ENCODE results near the gene FAT4. TPM values are rescaled to one million over a fixed set of nuclear protein-coding genes. Genes with fewer than 3 reads are reported as not detected.

The FAT4 gene
- polyA plus RNA-seq, 1 donor, result 14.2 TPM

DNA sequence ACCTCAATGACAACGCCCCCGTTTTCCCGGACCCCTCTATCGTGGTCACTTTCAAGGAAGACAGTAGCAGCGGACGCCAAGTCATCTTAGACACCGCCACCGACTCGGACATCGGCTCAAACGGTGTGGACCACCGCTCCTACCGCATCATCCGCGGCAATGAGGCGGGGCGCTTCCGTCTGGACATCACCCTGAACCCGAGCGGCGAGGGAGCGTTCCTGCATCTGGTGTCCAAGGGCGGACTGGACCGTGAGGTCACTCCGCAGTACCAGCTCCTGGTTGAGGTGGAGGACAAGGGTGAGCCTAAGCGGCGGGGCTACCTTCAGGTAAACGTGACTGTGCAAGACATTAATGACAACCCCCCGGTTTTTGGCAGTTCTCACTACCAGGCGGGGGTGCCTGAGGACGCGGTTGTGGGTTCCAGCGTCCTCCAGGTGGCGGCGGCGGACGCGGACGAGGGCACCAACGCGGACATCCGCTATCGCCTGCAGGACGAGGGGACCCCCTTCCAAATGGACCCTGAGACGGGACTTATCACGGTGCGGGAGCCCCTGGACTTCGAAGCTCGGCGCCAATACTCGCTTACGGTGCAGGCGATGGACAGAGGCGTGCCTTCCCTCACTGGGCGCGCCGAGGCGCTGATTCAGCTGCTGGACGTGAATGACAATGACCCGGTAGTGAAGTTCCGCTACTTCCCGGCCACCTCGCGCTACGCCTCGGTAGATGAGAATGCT lies 2.2 kb downstream of the FAT4 start:
- DNase-seq (ENCODE audit: low read depth), result no peak

DNA sequence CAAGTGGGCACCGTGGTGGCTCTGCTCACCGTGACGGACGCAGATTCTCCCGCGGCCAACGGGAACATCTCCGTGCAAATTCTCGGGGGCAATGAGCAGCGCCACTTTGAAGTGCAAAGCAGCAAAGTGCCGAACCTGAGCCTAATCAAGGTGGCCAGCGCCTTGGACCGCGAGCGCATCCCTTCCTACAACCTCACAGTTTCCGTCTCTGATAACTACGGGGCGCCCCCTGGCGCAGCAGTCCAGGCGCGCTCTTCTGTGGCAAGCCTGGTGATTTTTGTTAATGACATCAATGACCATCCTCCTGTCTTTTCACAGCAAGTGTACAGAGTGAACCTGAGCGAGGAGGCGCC lies 2.7 kb downstream of the FAT4 start:
- DNase-seq (ENCODE audit: low read depth), result no peak

DNA sequence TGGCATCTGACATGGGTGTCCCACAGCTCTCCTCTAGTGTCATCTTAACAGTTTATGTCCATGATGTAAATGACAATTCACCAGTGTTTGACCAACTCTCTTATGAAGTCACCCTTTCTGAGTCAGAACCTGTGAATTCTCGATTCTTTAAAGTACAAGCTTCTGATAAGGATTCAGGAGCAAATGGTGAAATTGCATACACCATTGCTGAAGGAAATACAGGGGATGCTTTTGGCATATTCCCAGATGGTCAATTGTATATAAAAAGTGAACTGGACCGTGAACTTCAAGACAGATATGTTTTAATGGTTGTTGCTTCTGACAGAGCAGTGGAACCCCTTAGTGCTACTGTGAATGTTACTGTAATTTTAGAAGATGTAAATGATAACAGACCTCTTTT lies 4.6 kb downstream of the FAT4 start:
- no peak for DNase-seq (ENCODE audit: low read depth)

DNA sequence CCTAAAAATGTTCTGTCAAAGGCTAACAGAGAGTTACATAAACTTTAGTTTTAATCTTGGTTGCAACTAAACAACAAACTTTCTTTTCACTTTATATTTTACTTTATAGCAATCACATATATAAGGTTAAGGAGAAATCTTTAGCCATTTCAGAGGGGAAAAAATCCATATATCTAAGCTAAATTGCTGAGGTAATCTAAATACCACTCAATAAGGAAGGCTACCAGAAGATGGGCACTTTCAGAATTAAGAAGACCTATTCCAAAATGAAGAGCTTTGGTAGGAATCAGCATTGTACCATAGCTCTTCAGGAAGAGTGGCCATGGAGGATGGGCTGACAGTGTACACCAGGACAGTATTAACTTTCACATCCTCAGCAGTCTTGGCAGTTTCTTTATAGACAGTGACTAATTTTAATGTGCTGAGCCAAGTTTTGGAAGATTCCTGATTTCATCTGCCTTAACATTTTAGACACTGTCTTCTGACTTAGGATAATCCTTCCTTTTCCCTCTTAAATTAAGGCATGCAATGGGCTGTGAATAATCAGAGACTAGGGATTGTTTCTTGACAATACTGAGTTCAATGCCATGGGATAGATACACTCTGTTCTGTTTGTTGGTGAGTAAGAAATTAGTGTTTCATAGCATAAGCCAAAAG lies 7.1 kb downstream of the FAT4 start:
- no peak for DNase-seq (ENCODE audit: low read depth)

DNA sequence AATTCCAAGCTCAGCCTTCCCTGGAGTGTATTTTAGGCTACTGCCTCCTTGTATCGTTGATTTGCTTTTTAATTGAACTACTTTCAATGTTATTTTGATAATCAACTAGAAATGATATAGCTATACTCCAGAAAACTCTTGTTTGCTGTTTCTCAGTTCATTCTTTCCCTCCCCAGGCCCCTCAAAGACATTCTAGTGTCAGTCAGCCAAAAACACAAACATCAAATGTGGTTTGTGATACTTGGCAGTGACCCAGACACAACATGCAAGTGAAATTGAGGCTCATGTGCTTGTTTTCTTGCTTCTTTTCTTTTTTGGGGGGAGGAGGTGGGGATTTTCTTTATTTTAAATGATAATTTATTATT lies 7.6 kb downstream of the FAT4 start:
- no peak for DNase-seq (ENCODE audit: low read depth)

DNA sequence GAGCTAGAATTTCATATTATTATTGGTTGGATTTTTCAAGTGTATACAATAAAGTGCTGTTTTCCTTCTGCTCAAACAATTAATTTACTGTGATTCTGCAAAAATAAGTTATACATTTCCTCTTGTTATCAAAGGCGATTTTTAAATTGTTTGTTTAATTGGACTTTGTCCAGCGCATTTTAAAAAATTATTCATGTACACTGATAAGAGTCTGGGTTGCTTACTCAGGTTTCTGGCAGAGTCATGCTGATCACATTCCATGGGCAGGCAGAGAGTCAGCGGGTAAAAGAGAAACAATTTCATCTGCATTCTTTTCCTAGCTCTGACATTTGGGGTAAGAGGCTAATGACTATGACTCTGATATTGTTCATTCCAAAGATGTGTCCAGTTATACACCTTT lies 8.9 kb downstream of the FAT4 start:
- DNase-seq (ENCODE audit: low read depth), result no peak

DNA sequence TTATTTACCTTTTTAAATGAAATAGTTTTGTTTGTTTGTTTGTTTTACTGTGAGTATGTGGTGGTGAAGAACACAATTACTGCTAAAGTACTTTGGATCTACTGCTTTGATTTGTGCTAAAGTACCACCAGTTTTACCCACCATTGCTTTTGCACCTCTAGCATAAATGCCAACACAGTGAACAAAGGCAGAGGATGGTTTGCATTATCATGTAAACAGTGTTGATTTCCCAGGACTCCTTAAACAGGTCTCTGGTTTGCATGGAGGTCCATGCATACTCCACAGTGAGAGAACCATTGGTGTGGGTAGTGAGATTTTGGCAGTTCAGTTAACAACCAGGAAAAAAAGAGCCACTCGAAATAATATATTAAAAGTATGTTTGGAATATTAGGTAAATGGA lies 11.0 kb downstream of the FAT4 start:
- DNase-seq (ENCODE audit: low read depth), result no peak

DNA sequence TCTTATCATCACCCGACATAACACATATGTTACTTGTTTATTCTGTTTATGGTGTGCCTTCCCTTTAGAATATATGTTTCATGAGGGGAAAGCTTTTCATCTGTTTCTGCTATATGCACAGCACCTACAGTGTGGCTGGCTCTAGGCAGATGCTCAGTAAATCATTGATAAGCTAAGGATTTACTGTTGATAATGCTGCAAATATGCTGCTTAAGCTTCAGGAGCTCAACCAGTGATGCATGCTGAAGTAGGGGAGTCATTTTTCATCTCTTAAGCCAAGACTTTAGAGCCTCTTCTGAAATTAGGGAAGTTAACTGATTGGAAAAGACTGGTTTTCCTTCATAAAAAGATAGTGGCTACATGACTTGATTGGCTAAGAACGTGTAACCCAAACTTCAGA lies 16.4 kb downstream of the FAT4 start:
- no peak for DNase-seq (ENCODE audit: low read depth)

DNA sequence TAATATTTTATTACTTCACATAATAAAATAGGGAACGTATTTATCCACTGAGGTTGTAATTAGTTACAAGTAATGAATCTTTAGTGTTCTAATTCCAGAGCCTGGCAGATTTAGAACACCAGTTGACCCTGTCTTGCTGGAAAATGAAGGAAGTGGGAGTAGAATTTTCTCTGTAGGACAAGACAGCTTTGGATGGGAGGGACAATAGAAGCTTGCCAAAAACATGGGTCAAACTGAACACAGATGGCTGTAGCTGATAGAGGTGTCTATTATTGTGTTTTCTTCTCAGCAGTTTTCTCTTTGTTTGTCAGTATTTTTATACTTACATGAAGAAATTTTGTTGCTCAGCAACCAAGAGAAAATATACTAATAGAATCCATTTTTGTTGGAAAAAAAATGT lies 20.2 kb downstream of the FAT4 start:
- no peak for DNase-seq (ENCODE audit: low read depth)

DNA sequence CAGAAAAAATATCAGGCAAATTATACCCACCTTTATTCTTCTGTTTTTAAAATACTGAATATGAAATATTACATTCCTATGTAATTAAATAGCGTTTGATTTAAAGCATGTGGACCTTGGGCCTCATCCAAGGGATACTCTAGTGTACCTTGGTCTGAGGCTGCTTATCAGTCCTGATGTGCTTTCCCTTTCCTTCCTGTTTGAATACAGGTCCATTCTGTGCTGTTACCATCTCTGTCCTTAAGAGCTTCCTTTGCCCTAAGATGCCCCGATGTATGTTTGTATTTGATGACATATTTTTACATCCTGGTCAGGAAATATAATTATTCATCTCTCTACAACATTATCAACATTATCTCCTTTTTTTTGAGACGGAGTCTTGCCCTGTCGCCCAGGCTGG lies 24.1 kb downstream of the FAT4 start:
- DNase-seq (ENCODE audit: low read depth), result no peak

DNA sequence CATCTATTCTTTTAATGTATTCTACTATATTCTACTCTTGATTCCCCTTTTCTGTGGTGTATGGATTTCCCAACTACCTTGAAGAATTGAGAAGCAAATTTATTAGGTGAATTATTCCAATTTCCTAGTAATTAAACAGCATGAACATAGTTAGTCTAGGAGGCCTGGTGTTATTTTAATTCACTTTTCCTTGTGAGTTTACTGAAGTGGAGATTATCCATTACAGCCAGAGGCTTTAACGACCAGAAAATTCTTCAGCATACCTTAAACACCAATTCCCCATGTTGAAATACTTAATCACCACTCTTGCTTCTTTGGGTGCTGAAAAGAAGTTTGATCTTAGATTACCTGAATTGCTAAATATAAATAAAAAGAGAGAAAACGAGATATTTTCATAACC lies 29.4 kb downstream of the FAT4 start:
- DNase-seq (ENCODE audit: low read depth), result no peak

DNA sequence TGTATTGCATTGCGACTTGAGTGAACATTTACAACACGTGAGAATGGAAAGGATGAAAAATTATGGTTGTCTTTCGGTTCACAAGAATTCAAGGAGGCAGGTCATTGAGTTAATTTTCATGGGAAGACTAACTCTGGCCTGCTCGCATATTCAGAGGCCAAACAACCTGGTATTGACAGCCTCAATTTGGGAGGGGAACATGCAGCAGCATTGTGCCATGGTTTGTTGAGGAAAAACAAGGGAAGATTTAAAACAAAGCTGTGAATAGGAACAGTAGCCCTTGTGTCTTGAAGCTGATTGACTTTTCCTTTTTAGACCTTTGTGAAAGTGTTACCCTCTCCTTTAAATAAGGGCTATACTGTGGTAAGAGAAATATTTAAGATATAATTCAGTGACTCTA lies 31.9 kb downstream of the FAT4 start:
- DNase-seq (ENCODE audit: low read depth), result no peak

DNA sequence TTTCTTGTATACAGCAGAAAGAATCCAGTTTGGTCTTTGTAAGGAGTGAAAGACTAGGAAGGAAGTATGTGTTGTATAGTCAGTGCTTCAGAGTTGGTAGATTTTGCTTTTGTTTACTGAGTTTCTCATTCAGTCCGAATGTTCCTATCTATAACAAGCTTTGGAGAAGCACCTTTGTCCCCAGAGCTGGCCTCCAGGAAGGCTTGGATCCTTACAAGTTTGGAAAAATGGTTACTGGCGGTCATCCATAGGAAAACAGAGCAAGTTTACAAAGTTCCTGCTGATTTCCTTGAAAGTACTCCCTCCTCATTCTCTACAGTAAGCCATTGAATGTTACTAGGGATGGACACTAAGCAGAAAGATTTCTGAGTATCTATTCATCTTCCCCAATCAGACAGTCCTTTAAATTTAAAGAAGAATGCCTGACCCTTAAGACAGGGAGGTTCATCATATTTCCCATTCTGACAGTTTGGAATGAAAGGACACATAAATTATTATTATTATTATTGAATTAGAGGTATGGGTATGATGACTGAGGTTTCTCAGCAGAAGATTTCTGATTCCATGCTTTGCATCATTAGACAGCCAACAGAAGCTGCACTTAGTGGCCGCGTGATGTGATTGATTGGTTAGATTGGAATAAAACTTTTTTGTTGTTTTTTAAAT lies 35.8 kb downstream of the FAT4 start:
- DNase-seq (ENCODE audit: low read depth), result no peak

DNA sequence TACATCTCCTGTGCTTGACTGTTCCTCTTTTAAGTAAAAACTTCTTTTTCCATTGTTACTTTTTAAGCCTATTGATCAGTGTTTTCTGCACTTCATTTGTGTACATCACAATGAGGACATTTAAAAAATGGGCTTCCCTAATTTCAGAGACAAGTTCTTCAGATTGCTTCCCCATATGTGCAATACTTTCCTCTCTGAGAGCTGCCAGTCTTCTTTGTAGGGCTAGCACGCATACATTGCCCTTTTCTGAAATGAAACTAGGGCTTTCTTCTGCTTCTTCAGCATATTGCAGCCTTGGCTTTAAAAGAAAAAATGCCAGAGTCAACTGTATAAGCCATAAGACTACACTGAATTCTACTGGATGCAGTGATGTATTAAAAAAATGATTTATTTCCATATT lies 37.8 kb downstream of the FAT4 start:
- DNase-seq (ENCODE audit: low read depth), result no peak

DNA sequence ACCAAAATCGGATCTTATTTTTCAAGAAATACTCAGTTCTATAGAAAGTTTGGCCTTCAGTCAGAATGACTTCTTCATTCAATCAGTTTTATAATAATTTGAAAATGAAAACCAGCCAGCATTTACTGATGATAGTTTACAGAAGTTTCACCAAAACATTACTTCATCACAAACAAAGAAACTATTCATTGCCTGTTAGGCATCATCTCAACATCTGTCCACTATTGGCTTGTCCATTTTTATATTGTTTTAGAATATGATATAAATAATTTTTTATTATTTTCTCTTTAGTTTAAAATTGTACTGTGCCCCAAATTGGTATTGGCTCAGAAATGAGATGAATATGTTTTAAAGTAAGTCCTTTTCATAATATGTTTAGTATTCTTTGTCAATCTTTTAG lies 38.4 kb downstream of the FAT4 start:
- DNase-seq (ENCODE audit: low read depth), result no peak

DNA sequence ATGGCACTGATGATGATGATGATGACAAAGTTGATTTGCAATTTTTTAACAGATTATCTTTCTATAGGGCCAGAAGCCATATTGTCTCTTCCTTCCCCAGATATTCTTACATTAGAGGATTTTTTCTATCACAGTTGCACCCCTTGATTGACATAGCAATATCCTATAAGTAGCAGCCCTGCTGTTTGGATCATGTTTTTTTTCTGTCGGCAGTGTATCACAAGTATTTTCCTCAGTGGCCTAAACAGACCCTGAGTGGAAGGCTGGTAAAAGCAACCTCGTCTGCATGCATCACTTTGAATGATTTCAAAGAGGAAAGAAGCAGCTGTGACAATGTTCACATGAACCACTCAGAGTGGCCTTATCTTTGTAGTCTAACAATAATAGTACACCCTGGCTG lies 41.0 kb downstream of the FAT4 start:
- DNase-seq (ENCODE audit: low read depth), result no peak

DNA sequence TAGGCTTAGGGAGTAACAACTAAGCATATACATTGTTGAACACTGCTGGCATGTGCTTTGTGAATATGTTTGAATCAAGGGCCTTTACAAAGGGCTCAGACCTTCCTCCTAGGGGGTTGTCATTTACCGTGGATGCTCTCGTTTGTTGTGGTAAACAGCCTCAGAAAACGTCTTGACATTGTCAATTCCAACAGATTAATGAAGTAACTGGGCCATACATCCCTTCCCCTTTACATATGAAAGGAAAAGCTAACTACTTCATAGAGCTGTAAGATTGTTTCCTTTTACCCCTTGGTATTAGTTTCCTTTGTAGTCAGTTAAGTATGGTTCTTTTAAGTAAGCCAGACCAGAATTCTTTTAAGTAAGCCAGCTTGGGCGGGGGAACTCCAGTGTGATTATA lies 42.9 kb downstream of the FAT4 start:
- DNase-seq (ENCODE audit: low read depth), result no peak

DNA sequence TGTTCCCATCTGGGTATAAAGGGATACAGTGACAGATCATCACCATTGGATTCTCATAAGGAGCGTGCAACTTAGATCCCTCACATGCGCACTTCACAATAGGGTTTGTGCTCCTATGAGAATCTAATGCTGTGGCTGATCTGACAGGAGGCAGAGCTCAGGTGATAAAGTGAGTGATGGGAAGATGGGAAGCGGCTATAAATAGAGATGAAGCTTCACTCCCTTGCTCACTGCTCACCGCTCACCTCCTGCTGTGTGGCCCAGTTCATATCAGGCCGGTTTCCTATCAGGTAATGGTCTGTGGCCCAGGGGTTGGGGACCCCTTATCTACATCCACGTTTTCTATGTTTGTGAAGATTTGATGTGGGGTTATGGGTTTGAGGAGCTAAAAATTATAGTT lies 43.7 kb downstream of the FAT4 start:
- no peak for DNase-seq (ENCODE audit: low read depth)

DNA sequence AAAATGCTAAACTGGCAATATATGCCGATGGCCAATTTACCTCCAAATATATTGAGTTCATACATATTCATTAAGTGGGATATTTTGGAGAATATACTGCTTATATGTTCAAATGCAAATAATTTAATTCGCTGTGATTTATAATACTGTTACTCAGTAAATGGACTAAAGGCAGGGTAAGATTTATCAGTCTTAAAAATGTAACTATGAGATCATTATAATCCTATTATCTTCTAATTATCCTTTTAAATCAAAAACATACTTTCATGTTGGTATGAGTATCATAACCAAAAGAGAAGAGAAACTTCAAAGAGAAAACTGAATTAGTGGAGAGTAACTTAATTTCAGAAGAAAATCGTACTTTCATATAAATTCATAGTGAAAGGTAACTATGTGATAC lies 44.6 kb downstream of the FAT4 start:
- no peak for DNase-seq (ENCODE audit: low read depth)

DNA sequence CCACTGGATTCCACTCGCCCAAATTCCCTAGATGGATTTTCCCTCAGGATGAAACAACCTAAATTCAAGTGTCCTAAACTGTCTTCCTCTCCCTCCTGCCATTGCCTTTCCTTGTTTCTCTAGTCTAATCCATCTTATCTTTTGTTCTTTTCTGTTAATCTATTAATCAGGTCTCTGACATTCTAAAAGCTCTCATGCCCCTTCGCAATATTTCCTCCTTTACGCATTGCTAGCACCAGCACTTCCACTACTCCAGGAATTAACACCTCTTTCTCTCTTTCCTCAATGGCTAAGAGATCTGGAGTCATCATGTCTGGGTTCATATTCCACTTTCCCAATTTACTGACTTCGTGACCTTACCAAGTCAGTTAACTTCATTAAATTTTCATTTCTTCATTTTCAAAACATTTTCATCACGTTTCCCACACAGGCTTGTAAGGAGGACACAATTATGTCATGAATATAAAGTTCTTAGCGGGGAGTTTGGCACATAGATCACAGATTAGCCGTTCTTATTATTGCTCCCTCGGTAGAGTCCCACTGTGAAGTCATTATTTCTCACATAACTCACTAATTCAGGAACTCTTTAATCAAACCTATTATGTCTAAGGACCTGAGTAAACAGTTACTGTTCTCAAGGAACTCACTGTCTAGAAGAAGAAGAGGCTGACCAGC lies 45.3 kb downstream of the FAT4 start:
- no peak for DNase-seq (ENCODE audit: low read depth)

DNA sequence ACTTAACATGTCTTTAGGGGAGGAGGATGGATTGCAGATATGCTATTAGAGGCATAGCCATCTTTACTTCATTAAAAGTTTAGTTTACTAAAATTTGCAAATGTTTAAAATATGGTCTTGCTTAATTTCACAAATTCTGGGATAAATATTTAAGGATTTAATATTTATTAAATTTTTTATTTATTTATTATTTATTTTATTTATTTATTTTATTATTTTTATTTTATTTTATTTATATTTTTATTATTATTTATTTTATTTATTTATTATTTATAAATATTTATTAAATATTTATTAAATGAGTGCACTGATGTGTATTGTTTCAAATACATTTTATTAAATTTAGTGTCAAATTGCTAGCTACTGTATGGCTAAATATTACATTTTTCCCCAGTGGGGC lies 46.0 kb downstream of the FAT4 start:
- DNase-seq (ENCODE audit: low read depth), result no peak

Measured in forelimb muscle (tissue), 1 donor.